ENCODE measurements around the gene TMEM256.

GRCh38 chr17:7426896-7427489 lies 23.1 kb upstream of the TMEM256 start:
- TF ChIP-seq POLR2AphosphoS5 (IDR thresholded peaks at IDR 0.05; ENCODE audit: low read depth, low read length) (no peak), FOXP2 (optimal IDR thresholded peaks at IDR 0.05; ENCODE audit: borderline replicate concordance, extremely low read depth, extremely low read length, insufficient read depth) (no peak), TAF1 (IDR thresholded peaks at IDR 0.05; ENCODE audit: borderline replicate concordance, insufficient read depth, low read length) (no peak)
- TF ChIP-seq, protein P1, sequence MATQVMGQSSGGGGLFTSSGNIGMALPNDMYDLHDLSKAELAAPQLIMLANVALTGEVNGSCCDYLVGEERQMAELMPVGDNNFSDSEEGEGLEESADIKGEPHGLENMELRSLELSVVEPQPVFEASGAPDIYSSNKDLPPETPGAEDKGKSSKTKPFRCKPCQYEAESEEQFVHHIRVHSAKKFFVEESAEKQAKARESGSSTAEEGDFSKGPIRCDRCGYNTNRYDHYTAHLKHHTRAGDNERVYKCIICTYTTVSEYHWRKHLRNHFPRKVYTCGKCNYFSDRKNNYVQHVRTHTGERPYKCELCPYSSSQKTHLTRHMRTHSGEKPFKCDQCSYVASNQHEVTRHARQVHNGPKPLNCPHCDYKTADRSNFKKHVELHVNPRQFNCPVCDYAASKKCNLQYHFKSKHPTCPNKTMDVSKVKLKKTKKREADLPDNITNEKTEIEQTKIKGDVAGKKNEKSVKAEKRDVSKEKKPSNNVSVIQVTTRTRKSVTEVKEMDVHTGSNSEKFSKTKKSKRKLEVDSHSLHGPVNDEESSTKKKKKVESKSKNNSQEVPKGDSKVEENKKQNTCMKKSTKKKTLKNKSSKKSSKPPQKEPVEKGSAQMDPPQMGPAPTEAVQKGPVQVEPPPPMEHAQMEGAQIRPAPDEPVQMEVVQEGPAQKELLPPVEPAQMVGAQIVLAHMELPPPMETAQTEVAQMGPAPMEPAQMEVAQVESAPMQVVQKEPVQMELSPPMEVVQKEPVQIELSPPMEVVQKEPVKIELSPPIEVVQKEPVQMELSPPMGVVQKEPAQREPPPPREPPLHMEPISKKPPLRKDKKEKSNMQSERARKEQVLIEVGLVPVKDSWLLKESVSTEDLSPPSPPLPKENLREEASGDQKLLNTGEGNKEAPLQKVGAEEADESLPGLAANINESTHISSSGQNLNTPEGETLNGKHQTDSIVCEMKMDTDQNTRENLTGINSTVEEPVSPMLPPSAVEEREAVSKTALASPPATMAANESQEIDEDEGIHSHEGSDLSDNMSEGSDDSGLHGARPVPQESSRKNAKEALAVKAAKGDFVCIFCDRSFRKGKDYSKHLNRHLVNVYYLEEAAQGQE (IDR thresholded peaks at IDR 0.05; ENCODE audit: insufficient read depth in 1 of 2, low read depth in 2 of 2, low read length in 2 of 2) = no peak
